Measurements from ENCODE around the gene SMAD4. TPM values are rescaled to one million over a fixed set of nuclear protein-coding genes. Genes with fewer than 3 reads are reported as not detected.

The SMAD4 gene
- total RNA-seq, 6 donors from 2014 or later = 94.7 to 140 (median 107) TPM

DNA sequence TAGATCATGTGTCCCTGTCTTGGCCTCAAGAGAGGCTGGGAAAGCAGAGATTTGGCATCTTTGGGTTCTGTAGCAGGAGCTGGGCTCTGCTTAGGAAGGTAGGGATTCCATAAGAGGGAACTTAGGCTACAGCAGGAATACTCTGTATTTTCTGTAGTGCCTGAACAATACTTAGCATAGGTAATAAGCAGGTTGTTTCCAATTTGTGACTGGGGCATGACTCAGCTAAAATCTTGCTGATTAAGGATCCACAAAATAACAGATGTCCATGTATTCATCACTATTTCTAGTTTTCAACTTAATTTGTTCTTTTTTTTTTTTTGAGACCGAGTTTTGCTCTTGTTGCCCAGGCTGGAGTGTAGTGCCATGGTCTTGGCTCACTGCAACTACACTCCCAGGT, 68.5 kb downstream of the SMAD4 start:
- no peak overlapping the region for H3K27ac ChIP-seq

DNA sequence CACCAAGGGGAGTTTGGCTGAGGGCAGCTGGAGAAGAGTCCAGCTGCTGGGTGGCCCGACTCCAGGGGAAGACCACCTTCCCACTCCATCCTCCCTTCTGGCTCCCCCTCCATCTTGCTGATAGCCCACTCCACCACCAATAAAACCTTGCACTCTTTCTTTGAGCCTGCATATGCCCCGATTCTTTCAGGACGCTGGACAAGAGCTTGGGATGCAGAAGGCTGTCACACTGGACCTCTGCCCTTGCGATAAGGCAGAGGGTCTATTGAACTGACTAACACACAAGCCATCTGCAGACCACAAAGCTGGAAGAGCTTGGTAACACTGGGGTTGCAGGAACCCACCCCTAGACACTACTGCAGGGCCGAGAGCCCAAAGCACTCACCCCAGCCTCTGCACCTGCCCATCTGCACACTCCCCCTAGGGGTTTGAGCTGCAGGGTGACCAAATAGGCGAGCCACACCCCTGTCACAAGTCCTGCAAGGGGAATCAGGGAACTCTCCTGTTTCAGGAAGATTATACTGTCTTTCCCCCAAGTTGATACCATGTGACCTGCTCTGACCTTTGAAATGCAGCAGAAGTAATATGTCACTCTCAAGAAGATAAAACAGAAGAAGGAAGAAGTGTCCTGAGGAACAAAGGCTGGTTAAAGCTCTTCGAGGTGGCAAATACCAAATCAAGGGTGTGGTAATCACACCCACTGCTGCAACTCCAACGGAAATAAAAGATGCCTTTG, 70.5 kb downstream of the SMAD4 start:
- 77 to 86% methylated on average over 7 to 8 of the region's 8 CpGs for WGBS, 2 donors
- TF ChIP-seq POLR2A (IDR thresholded peaks at IDR 0.05) (no peak), POLR2AphosphoS5 (IDR thresholded peaks at IDR 0.05) (no peak)
- Histone ChIP-seq H3K27me3 (no peaks in the 10 kb centered on the region), H3K9me3 (no peaks in the 10 kb centered on the region), H3K4me3 (no peak overlapping the region), H3K4me1 (no peaks in the 10 kb centered on the region), H3K36me3 (no peaks in the 10 kb centered on the region), H3K27ac (no peak overlapping the region)
- DNase-seq (no peak), ATAC-seq (ENCODE audit: low FRiP score in 2 of 2) (peak in 1 of 2 donors; percentile 41)

More for the DNA sequence above, 68.5 kb downstream of the SMAD4 start:
- Histone ChIP-seq H3K27me3 (no peaks in the 10 kb centered on the region), H3K9me3 (no peaks in the 10 kb centered on the region), H3K36me3 (no peaks in the 10 kb centered on the region), H3K4me1 (no peaks in the 10 kb centered on the region), H3K4me3 (no peak overlapping the region)
- ATAC-seq (ENCODE audit: low FRiP score in 2 of 2) = no peak
- no peak for DNase-seq
- TF ChIP-seq POLR2A (IDR thresholded peaks at IDR 0.05) = no peak
- no peak for TF ChIP-seq POLR2AphosphoS5 (IDR thresholded peaks at IDR 0.05)
- TF ChIP-seq EP300 (IDR thresholded peaks at IDR 0.05) = no peak
- TF ChIP-seq, protein P1, sequence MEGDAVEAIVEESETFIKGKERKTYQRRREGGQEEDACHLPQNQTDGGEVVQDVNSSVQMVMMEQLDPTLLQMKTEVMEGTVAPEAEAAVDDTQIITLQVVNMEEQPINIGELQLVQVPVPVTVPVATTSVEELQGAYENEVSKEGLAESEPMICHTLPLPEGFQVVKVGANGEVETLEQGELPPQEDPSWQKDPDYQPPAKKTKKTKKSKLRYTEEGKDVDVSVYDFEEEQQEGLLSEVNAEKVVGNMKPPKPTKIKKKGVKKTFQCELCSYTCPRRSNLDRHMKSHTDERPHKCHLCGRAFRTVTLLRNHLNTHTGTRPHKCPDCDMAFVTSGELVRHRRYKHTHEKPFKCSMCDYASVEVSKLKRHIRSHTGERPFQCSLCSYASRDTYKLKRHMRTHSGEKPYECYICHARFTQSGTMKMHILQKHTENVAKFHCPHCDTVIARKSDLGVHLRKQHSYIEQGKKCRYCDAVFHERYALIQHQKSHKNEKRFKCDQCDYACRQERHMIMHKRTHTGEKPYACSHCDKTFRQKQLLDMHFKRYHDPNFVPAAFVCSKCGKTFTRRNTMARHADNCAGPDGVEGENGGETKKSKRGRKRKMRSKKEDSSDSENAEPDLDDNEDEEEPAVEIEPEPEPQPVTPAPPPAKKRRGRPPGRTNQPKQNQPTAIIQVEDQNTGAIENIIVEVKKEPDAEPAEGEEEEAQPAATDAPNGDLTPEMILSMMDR (IDR thresholded peaks at IDR 0.05) = no peak
- 93 to 96% methylated on average over 1 of the region's 1 CpG for WGBS, 2 donors

DNA sequence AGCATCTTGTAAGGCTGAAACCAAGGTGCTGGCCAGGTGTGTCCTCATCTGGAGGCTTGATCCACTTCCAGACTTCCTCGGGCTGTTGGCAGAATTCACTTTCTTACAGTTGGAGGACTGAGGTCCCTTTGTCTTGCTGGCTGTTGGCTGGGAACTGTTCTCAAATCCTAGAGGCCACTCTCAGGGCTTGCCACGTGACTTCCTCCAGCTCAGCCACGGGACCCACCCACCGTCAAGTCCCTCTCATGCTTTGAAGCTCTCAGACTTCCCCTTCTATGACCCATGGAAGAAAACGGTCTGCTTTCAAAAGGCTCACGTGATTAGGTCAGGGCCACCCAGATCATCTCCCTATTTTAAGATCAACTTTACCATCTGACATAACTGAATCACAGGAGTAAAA, 77.1 kb downstream of the SMAD4 start:
- no peak for ATAC-seq (ENCODE audit: low FRiP score in 2 of 2)
- Histone ChIP-seq H3K27me3 (no peaks in the 10 kb centered on the region), H3K27ac (no peak overlapping the region), H3K4me3 (no peak overlapping the region), H3K4me1 (peaks cover 5 to 7% (median 6%) of the 10 kb centered on the region in 4 donors), H3K36me3 (no peaks in the 10 kb centered on the region), H3K9me3 (no peaks in the 10 kb centered on the region)
- TF ChIP-seq POLR2AphosphoS5 (IDR thresholded peaks at IDR 0.05) = no peak
- TF ChIP-seq, protein P1 (IDR thresholded peaks at IDR 0.05) = no peak
- TF ChIP-seq POLR2A (IDR thresholded peaks at IDR 0.05) = no peak
- no peak for TF ChIP-seq EP300 (IDR thresholded peaks at IDR 0.05)
- DNase-seq = peak in 1 of 2 donors; percentile 48
- 46 to 49% methylated on average over 4 to 6 of the region's 6 CpGs for WGBS, 2 donors

DNA sequence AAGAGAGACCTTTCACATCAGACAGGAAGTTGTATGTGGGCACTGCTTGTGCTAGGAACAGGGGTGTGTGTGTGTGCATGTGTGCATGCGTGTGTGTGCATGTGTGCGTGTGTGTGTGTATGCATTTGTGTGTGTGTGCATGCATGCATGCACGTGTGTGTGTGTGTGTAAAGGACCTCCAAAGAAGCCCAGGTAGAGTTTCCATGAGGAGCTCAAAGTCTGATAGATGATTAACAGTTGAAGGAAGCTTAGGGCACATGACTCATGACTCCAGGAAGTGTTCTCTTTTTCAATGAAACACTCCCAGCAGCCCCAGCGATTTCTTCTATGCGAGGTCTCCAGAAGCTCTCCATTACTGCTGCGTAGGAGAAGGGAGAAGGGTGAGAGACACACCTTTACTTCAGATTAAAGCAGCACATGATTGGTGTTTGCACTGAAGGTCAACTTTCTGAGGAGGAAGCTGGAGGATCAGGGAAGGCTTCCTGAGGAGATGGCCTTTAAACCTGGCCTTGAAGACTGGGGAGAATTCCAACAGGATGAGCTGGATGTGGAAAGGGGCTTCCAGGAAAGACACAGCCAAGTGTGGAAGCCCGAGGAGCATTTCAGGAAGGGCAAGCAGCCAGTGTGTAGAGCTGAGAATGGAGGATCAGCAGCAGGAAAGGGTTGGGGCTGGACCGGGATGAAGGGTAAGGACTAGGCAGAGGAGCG, 77.7 kb downstream of the SMAD4 start:
- no peaks in the 10 kb centered on the region for H3K36me3 ChIP-seq
- peaks cover 5 to 7% (median 6%) of the 10 kb centered on the region in 4 donors for H3K4me1 ChIP-seq
- no peaks in the 10 kb centered on the region for H3K27me3 ChIP-seq
- no peak overlapping the region for H3K4me3 ChIP-seq
- H3K27ac ChIP-seq = no peak overlapping the region
- DNase-seq (no peak), ATAC-seq (ENCODE audit: low FRiP score in 2 of 2) (no peak)
- no peaks in the 10 kb centered on the region for H3K9me3 ChIP-seq
- no peak for TF ChIP-seq POLR2A (IDR thresholded peaks at IDR 0.05)
- no peak for TF ChIP-seq EP300 (IDR thresholded peaks at IDR 0.05)
- TF ChIP-seq POLR2AphosphoS5 (IDR thresholded peaks at IDR 0.05) = no peak
- TF ChIP-seq, protein P1 (IDR thresholded peaks at IDR 0.05) = no peak
- 73 to 74% methylated on average over 9 of the region's 9 CpGs for WGBS, 2 donors

DNA sequence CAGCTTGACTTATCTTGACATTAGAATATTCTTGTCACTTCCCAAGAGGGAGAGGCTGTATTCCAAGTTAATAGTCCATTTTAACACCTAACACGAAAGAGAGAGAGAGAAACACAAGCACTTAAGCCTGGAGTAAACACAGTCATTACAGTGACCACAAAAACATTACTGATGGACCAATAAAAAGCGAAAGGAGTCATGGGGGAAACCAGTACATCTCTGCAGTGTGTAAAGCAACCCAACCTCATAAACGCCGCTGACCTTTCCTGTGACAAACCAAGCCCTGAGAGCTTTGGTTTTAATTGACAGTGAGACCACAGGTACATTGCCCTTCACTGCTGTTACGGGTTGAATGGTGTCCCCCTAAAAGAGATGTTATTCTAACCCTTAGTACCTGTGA, 78.3 kb downstream of the SMAD4 start:
- ATAC-seq (ENCODE audit: low FRiP score in 2 of 2) (no peak), DNase-seq (no peak)
- no peaks in the 10 kb centered on the region for H3K27me3 ChIP-seq
- TF ChIP-seq POLR2AphosphoS5 (IDR thresholded peaks at IDR 0.05) = no peak
- TF ChIP-seq POLR2A (IDR thresholded peaks at IDR 0.05) = no peak
- no peak for TF ChIP-seq EP300 (IDR thresholded peaks at IDR 0.05)
- TF ChIP-seq, protein P1 (IDR thresholded peaks at IDR 0.05) = no peak
- WGBS, 2 donors = 86% methylated on average over 5 of the region's 5 CpGs
- H3K4me1 ChIP-seq = peaks cover 5 to 7% (median 6%) of the 10 kb centered on the region in 4 donors
- no peak overlapping the region for H3K4me3 ChIP-seq
- no peaks in the 10 kb centered on the region for H3K36me3 ChIP-seq
- H3K27ac ChIP-seq = no peak overlapping the region
- no peaks in the 10 kb centered on the region for H3K9me3 ChIP-seq
